Muscle layer of colon (tissue), 2 donors: ENCODE data around the gene TNPO3.

ENCODE experiments used
- H3K27ac ChIP-seq: one replicate; pipeline ENCODE4 v1.7.0; 2013; ENCODE audit warnings: low read depth, mild to moderate bottlenecking, low read length, moderate library complexity
- H3K27me3 ChIP-seq, 2 donors: one replicate each; pipeline ENCODE4 v1.7.0; 2013; ENCODE audit warnings: low read length in 2 of 2, mild to moderate bottlenecking in 2 of 2; ENCODE audit not compliant: insufficient read depth in 2 of 2, control insufficient read depth in 1 of 2
- H3K36me3 ChIP-seq: one replicate; pipeline ENCODE4 v1.7.0; 2013; ENCODE audit warnings: mild to moderate bottlenecking, low read length; ENCODE audit not compliant: insufficient read depth
- H3K4me1 ChIP-seq: one replicate; pipeline ENCODE4 v1.7.0; 2013; ENCODE audit warnings: mild to moderate bottlenecking, low read length; ENCODE audit not compliant: insufficient read depth
- H3K4me3 ChIP-seq, 2 donors: one replicate each; pipeline ENCODE4 v1.7.0; 2013; ENCODE audit warnings: low read length in 2 of 2, low read depth in 1 of 2, mild to moderate bottlenecking in 1 of 2, moderate library complexity in 1 of 2
- H3K9ac ChIP-seq: one replicate; pipeline ENCODE4 v1.7.0; 2013; ENCODE audit warnings: low read length
- H3K9me3 ChIP-seq: one replicate; pipeline ENCODE4 v1.7.0; 2013; ENCODE audit warnings: mild to moderate bottlenecking, low read length
- donor health status: abdominal sarcoma.
- donor health status: Adenocarcinoma of cecum.

The TNPO3 gene

DNA sequence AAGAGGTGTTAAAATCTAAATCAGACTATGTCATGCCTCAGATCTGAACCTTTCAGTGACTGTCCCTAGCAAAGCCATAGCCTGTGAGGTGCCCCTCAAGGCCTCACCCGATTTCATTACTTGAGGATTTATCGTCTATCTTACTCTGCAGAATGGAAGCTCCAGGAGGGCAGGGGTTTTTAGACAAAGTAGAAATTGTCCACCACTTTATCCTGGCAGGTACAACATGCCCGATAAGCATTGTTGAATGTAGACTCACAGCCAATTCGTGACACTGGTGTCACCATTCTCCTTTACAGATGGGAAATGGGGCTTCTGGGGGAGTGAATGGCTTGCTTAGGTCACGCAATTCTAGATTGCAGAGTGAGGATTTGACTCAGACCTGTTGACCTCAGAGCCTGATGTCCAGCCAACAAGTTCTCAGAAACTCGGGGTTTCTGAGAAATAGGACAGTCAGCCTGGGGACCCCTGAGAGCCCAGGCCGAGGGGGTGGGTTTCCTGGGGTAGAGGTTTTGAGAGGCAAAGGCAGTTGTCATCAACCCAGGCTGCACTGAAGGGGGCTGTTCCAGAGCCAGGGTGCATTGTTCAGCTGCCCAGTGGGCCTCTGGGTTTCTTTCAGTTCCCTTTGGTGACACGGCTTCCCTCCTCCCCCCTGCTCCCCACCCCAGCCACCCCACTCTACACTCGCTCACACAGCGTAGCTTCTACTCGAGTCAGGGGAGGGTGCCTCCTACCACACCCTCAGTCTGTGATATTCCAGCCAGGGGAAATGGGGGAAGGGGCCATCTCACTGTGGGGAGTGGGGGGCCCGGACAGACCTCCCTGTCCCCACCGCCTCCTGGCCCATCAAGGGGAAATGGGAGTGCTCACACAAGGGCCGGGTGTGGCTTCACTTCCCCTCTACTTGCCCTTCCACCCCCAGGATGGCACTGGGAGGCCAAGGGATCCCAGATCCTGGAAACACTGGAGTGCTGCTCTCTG lies 120.3 kb downstream of the TNPO3 start:
- peaks cover 0 to 34% of the 10 kb centered on the region in 2 donors for H3K27me3 ChIP-seq
- H3K4me1 ChIP-seq, result no peaks in the 10 kb centered on the region

DNA sequence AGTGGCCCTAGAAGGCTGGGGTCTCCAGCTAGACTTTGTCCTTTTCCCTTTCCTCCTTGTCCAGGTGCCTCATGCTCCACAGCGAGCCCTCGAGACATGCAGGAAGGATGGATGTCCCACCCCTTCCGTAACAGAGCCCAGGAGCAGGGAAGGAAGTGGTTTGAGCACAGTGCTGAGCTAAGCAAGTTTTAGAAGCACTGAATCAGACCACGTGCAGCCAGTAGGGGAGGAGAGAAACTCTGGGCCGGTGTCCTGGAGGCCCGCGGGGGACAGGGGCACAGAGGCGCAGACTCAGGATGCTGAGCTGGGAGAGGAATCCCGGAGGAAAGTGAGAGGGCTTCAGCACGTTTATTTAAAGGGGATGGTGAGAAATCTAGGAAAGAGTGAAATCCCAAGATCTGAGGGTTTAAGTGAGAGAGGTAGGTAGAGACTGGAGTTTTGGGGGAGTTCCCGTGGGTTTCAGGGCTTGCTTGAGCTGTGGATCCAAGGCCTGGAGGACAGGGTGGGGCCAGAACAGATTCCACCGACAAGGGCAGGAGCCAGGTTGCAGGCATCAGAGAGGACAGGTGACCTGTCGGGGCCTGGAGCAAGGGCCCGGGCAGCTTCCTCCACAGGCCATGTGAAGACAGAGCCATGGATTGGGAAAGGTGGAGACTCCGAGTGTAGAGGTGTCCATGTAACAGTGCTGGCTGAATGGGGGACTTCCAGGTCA lies 121.6 kb downstream of the TNPO3 start:
- Histone ChIP-seq H3K36me3 (no peaks in the 10 kb centered on the region), H3K4me1 (no peaks in the 10 kb centered on the region), H3K27me3 (peaks cover 0 to 29% of the 10 kb centered on the region in 2 donors), H3K27ac (no peak overlapping the region), H3K4me3 (no peak overlapping the region), H3K9me3 (no peaks in the 10 kb centered on the region), H3K9ac (no peak overlapping the region)

More for the DNA sequence above, 120.3 kb downstream of the TNPO3 start:
- Histone ChIP-seq H3K9ac (no peak overlapping the region), H3K27ac (no peak overlapping the region), H3K36me3 (no peaks in the 10 kb centered on the region), H3K4me3 (no peak overlapping the region), H3K9me3 (no peaks in the 10 kb centered on the region)

- Histone ChIP-seq H3K4me1 (no peaks in the 10 kb centered on the region), H3K27me3 (peaks cover 0 to 27% of the 10 kb centered on the region in 2 donors), H3K9me3 (no peaks in the 10 kb centered on the region), H3K36me3 (no peaks in the 10 kb centered on the region), H3K4me3 (no peak overlapping the region), H3K27ac (no peak overlapping the region), H3K9ac (no peak overlapping the region)
Observed at GRCh38 chr7:128932862-128933179, 122.1 kb downstream of the TNPO3 start.

DNA sequence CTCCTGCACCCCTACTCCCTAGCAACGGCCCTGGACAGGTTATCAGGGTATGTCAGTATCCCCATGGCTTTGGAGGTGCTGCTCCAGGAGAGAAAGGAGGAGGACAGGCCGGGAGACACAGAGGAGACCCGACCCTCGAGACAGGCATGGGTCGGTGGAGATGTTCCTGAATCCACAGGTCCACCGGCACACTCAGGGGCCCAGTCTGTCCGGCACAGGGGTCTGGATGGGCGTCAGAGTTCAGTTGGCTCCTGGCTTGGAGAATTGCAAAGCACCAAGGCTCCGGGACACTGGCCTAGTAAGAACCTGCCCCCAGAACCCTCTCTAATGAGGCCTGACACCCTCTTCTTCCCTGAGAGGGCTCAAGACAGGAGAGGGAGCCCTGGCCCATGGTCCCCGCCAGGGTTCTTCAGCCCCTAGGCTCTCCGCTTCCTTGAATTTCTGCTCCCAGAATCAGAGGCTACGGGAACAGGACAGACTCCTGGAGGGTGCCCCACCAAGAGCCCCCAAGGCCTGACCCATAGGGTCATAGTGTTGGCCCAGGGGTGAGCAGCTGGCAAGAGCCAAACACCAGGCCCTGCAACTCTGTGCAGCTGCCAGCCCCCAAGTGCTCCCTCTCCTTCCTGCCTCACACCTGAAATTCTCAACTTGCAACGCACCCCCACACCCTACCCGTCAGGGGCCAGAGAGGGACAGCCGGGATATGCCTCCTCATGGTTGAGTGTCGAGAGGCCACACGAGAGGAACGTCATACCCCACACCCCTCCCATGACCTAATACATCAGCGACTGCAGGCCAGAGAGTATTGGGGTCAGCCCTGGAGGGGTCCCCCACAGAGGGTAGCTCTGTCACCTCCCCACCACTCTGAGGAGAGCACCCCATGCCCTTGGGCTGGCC lies 122.7 kb downstream of the TNPO3 start:
- no peaks in the 10 kb centered on the region for H3K36me3 ChIP-seq
- no peaks in the 10 kb centered on the region for H3K4me1 ChIP-seq
- H3K27me3 ChIP-seq, result peaks cover 0 to 21% of the 10 kb centered on the region in 2 donors
- H3K9me3 ChIP-seq, result no peaks in the 10 kb centered on the region
- no peak overlapping the region for H3K27ac ChIP-seq
- H3K4me3 ChIP-seq, result no peak overlapping the region
- H3K9ac ChIP-seq, result no peak overlapping the region

DNA sequence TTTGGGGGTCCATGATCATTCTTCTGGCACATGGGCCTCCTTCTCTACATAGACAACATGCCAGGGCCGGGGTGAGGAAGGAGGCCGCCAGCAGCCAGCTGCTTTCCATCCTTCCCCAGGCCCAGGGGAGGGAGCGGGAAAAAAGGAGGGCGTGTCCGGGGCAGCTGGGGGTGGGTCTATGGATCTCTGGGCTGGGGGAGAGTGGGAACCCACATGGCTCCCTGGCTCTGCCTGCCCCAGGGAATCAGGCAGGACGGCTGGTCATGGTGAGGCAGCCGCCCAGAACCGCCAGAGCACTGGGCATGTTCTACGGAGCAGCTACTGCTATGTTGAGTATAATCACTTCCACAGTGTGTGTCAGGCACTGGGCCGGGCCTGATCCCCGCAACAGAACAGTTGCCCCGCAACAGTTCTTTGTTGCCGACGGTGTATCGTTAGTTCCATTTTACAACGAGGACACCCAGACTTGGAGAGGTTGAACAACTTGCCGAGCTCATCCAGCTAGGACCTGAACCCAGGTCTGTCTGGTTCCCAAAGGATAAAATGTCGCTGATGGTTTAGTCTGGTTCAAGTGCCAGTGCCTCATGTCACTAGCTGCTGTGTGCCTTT lies 123.6 kb downstream of the TNPO3 start:
- Histone ChIP-seq H3K36me3 (no peaks in the 10 kb centered on the region), H3K27me3 (peaks cover 0 to 14% of the 10 kb centered on the region in 2 donors), H3K4me1 (no peaks in the 10 kb centered on the region), H3K9me3 (no peaks in the 10 kb centered on the region), H3K27ac (no peak overlapping the region), H3K4me3 (no peak overlapping the region), H3K9ac (no peak overlapping the region)

DNA sequence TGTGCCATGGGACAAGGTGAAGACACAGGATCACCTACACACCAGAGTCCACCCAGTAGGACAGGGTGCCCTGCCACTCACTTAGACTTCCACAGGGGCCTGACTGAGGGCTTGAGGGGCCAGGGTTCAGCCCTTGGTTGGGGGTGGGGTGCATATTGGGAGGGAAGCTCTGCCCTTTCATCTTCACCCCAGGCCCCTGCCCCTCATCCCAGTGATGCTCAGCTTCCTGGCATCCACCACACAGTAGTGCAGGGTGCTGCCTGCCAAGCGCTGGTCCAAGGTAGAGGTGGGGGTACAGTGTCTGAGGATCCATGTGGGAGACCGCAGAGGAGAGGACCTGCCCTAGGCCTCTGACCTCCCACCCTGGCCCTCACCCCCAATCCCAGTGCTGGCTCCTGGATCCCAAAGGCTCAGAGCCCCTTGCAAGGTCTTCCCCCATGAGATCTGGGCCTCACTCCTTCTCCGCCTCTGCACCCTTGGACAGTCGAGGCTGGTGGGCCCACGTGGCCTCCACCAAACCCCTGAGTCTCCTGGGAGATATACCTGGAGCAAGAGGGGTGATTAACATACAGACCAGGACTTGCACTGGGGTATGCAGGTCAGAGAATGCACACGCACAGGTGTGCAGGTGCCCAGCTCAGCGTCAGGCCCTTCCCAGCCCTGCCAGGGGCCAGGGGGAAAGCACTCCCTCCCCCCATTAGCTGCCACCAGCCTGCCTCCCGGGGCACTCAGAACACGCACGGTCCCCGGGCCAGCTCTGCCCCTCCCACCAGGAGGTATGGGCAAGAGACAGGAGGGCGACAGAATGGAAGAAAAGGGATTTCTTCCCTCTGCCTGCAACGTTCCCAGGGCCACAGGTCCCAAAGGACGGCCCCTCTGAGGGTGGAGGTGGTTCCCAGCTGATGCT lies 125.8 kb downstream of the TNPO3 start:
- no peak overlapping the region for H3K27ac ChIP-seq
- H3K27me3 ChIP-seq, result peaks cover 0 to 14% of the 10 kb centered on the region in 2 donors

DNA sequence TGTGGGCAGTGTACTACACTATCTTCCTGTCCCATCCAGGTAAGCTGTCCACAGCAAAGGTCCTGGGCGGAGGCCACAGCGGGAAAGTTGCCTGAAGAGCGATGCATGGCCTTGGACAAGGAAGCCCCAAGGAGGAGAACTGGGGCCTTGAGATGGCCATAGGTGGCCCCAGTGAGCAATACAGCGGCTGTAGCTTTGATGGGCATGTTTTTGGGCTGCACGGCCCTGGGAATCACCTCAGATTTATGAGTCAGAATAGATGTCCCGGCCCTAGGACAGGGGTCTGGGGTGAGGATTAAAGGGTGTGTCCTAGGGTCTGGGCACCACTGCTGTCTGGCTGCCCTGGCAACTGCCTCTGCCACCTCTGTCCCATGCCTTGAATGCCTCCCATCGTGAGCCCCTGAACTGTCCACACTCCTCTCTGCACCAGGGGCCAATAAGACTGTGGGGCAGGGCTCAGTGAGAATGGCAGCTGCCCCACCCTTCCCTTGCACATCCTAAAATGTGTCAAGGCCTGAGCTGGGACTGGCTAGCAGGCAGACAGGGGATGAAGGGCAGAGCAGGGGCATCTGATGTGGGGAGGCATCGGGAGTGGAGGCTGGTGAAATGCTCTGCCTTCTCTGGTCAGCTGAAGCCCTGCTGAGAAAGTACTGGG lies 126.6 kb downstream of the TNPO3 start:
- Histone ChIP-seq H3K9me3 (no peaks in the 10 kb centered on the region), H3K4me3 (no peak overlapping the region), H3K9ac (no peak overlapping the region)

More for the DNA sequence above, 125.8 kb downstream of the TNPO3 start:
- H3K36me3 ChIP-seq, result no peaks in the 10 kb centered on the region
- H3K9ac ChIP-seq, result no peak overlapping the region
- H3K4me3 ChIP-seq, result no peak overlapping the region
- H3K9me3 ChIP-seq, result no peaks in the 10 kb centered on the region
- H3K4me1 ChIP-seq, result no peaks in the 10 kb centered on the region

DNA sequence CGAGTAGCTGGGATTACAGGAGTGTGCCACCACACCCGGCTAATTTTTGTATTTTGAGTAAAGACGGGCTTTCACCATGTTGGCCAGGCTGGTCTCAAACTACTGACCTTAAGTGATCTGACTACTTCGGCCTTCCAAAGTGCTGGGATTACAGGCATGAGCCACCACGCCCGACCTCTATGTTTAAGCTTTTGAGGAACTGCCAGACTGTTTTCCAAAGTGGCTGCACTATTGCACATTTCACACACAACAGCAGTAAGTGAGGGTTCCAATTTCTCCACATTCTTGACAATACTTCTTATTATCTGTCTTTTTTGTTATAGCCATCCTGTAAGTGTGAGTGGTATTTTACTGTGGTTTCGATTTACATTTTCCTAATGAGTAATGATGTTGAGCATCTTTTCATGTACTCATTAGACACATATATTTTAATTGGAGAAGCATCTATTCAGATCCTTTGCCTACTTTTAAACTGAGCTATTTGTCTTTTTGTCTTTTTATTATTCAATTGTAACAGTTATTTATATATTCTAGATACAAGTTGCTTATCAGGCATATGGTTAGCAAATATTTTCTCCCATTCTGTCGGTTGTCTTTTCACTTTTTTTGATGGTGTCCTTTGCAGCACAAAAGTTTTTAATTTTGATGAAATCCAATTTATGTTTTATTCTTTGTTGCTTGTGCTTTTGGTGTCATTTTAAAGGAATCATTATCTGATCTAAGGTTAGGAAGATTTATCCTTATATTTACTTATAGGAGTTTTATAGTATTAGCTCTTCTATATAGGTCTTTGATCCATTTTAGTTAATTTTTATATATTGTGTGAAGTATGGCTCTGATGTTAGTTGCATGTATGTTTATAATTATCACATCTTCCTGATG lies 130.0 kb downstream of the TNPO3 start:
- Histone ChIP-seq H3K27me3 (peaks cover 0 to 9% of the 10 kb centered on the region in 2 donors), H3K36me3 (no peaks in the 10 kb centered on the region), H3K9ac (no peak overlapping the region), H3K4me3 (no peak overlapping the region), H3K4me1 (no peaks in the 10 kb centered on the region), H3K27ac (no peak overlapping the region), H3K9me3 (no peaks in the 10 kb centered on the region)

More for the DNA sequence above, 126.6 kb downstream of the TNPO3 start:
- Histone ChIP-seq H3K27ac (no peak overlapping the region), H3K36me3 (no peaks in the 10 kb centered on the region), H3K27me3 (peaks cover 0 to 13% of the 10 kb centered on the region in 2 donors), H3K4me1 (no peaks in the 10 kb centered on the region)

- Histone ChIP-seq H3K27me3 (peaks cover 0 to 4% of the 10 kb centered on the region in 2 donors), H3K9ac (no peak overlapping the region), H3K4me1 (no peaks in the 10 kb centered on the region), H3K9me3 (no peaks in the 10 kb centered on the region), H3K27ac (no peak overlapping the region), H3K36me3 (no peaks in the 10 kb centered on the region), H3K4me3 (no peak overlapping the region)
Observed at GRCh38 chr7:128923411-128923800, 131.5 kb downstream of the TNPO3 start.
